B cell (primary cell): ENCODE results near the gene PALM. TPM values are rescaled to one million over a fixed set of nuclear protein-coding genes. Genes with fewer than 3 reads are reported as not detected.

Source experiments
- ATAC-seq: fragments of 200-7000 bp; cut with Tn5 transposase; one replicate; pipeline ENCODE4 v1.10.0; 2021; ENCODE audit warnings: low read depth, mild to moderate bottlenecking, moderate number of reproducible peaks, moderate library complexity
- CTCF ChIA-PET: fragments of 350-600 bp; sonication (Branson Sonifier 250); formaldehyde crosslinking; loops from one replicate; lab custom pipeline; 2021; ENCODE audit warnings: antibody characterized with exemption, inconsistent platforms; lab: Charles Lee
- POLR2A ChIA-PET: fragments of 350-600 bp; sonication (Branson Sonifier 250); formaldehyde crosslinking; loops from one replicate; lab custom pipeline; 2021; ENCODE audit warnings: antibody characterized with exemption; lab: Charles Lee
- DNase-seq: peaks from one replicate; pipeline ENCODE4 v3.0.0; 2013
- H2AFZ ChIP-seq: 2 replicates; pipeline ENCODE4 v1.6.1; 2012; ENCODE audit warnings: mild to moderate bottlenecking, low read depth, low read length; ENCODE audit not compliant: insufficient read depth, poor library complexity, severe bottlenecking
- H3K27ac ChIP-seq, 2 donors: 1 replicate in 1 of 2; 2 replicates in 1 of 2; pipeline ENCODE4 v1.5.1; 2012 to 2013; ENCODE audit warnings: low read length in 2 of 2, mild to moderate bottlenecking in 2 of 2, moderate library complexity in 1 of 2
- H3K27me3 ChIP-seq, 4 experiments: fragments of 200-600 bp in 1 of 4; sonication (generic) in 1 of 4; replicated peaks in 1 of 4; 1 replicate in 2 of 4; 2 replicates in 2 of 4; pipeline versions ENCODE4 v1.6.1 to v1.7.0; 2013 to 2016; ENCODE audit warnings: low read length in 3 of 4, mild to moderate bottlenecking in 2 of 4, mixed read lengths in 1 of 4, moderate library complexity in 1 of 4; ENCODE audit not compliant: insufficient read depth in 4 of 4, control insufficient read depth in 3 of 4; ENCODE audit errors: control extremely low read depth in 1 of 4
- H3K36me3 ChIP-seq, 2 experiments: replicated peaks in 1 of 2; 1 replicate in 1 of 2; 2 replicates in 1 of 2; pipeline versions ENCODE4 v1.6.1 to v1.7.1; 2013; ENCODE audit warnings: low read length in 1 of 2; ENCODE audit not compliant: insufficient read depth in 2 of 2, control insufficient read depth in 1 of 2; ENCODE audit errors: control extremely low read depth in 1 of 2, extremely low read depth in 1 of 2
- H3K4me1 ChIP-seq, 2 donors: fragments of 200-600 bp in 1 of 2; sonication (generic) in 1 of 2; 1 replicate in 1 of 2; 2 replicates in 1 of 2; pipeline versions ENCODE4 v1.5.1 to v1.6.1; 2013 to 2017; ENCODE audit warnings: low read length in 2 of 2; ENCODE audit not compliant: control insufficient read depth in 2 of 2, insufficient read depth in 2 of 2
- H3K4me2 ChIP-seq: replicated peaks from 2 replicates; pipeline ENCODE3; 2012; ENCODE audit warnings: mild to moderate bottlenecking, low read depth, low read length; ENCODE audit not compliant: poor library complexity, severe bottlenecking
- H3K4me3 ChIP-seq, 5 experiments: fragments of 200-600 bp in 1 of 5; sonication (generic) in 1 of 5; 1 replicate in 3 of 5; 2 replicates in 2 of 5; pipeline versions ENCODE4 v1.5.1 to v1.7.0; 2011 to 2016; ENCODE audit warnings: low read length in 4 of 5, mild to moderate bottlenecking in 4 of 5, low read depth in 2 of 5, control low read depth in 1 of 5, moderate library complexity in 1 of 5; ENCODE audit not compliant: insufficient read depth in 1 of 5; ENCODE audit errors: control extremely low read depth in 1 of 5, extremely low read depth in 1 of 5
- H3K79me2 ChIP-seq: fragments of 200-600 bp; sonication (generic); one replicate; pipeline ENCODE4 v1.6.0; 2016; ENCODE audit warnings: low read length; ENCODE audit not compliant: control insufficient read depth, insufficient read depth
- H3K9ac ChIP-seq: fragments of 200-600 bp; sonication (generic); 2 replicates; pipeline ENCODE4 v1.6.1; 2017; ENCODE audit warnings: mild to moderate bottlenecking, low read length, moderate library complexity
- H3K9me3 ChIP-seq, 3 donors: one replicate each; pipeline versions ENCODE4 v1.6.1 to v1.7.1; 2013; ENCODE audit warnings: low read length in 2 of 3; ENCODE audit not compliant: control insufficient read depth in 2 of 3, insufficient read depth in 1 of 3; ENCODE audit errors: control extremely low read depth in 1 of 3
- H4K20me1 ChIP-seq: 2 replicates; pipeline ENCODE4 v1.6.0; 2012; ENCODE audit warnings: mild to moderate bottlenecking, low read length; ENCODE audit not compliant: insufficient read depth, control insufficient read depth, poor library complexity, severe bottlenecking
- H3K27ac Mint-ChIP-seq: one replicate; pipeline ENCODE4 v1.8.0; 2021; ENCODE audit warnings: mixed read lengths
- H3K27me3 Mint-ChIP-seq: one replicate; pipeline ENCODE4 v1.8.0; 2021; ENCODE audit warnings: mixed read lengths
- H3K4me1 Mint-ChIP-seq: one replicate; pipeline ENCODE4 v1.8.0; 2021; ENCODE audit warnings: mixed read lengths
- H3K4me3 Mint-ChIP-seq: one replicate; pipeline ENCODE4 v1.8.0; 2021; ENCODE audit warnings: mixed read lengths
- H3K9me3 Mint-ChIP-seq: one replicate; pipeline ENCODE4 v1.8.0; 2022; ENCODE audit warnings: mixed read lengths; ENCODE audit not compliant: insufficient read depth
- EZH2 ChIP-seq: IDR thresholded peaks from 2 replicates; pipeline ENCODE4 v1.6.1; 2012; ENCODE audit warnings: borderline replicate concordance, low read depth, mild to moderate bottlenecking, moderate library complexity, low read length; ENCODE audit not compliant: insufficient read depth, poor library complexity, severe bottlenecking
- WGBS: methylation state at CpG from one replicate; pipeline ENCODE4 v1.1.5; 2013; ENCODE audit warnings: missing lambda C conversion rate; ENCODE audit not compliant: insufficient coverage; 5-methylcytosine and 5-hydroxymethylcytosine counted together
- intact Hi-C: fragments of 100-400 bp; cut with micrococcal nuclease; formaldehyde crosslinking; loops from one replicate; pipeline ENCODE4 v1.10.0; 2022
- polyA plus RNA-seq: library from polyadenylated mRNA; depleted of rRNA; stranded (reverse); fragments of >200 nt; gene quantifications from 2 replicates; pipeline ENCODE4 v1.2.3, GENCODE V29; 2012
- total RNA-seq, 2 donors: library from RNA; stranded (reverse); fragments of 120-200 nt in 1 of 2; gene quantifications; 1 replicate in 1 of 2; 2 replicates in 1 of 2; pipeline versions ENCODE4 v1.2.3 to v1.2.4, GENCODE V29; 2013 to 2022
- TF ChIP-seq, protein P1 (sequence below): fragments of 200-600 bp; IDR thresholded peaks from one replicate; pipeline ENCODE4 v1.8.0; 2022; ENCODE audit warnings: antibody characterized with exemption, mild to moderate bottlenecking

PALM gene
- total and polyA plus RNA-seq, 2 donors (not counting 1 experiment from before 2014, with no cell fraction given) = 0.15 TPM; not detected in 1

DNA sequence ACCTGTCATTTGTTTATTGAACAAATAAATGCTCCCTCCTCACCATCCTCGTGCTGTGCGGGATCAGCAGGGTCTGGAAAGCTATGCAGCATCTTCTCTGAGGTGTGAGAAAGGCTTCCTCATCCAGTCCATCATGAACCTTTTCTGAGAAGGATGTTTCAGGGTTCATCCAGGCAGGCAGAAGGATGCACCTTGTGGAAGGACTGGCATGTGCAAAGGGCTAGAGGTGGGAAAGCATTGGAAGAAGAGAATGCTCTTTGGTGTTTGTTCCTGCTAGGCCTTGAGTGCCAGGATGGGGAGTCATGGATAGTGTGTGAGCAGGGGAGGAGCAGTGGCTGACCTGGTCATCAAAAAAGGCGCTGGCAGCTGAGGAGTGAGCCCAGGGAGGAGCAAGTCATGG lies 6.6 kb downstream of the PALM start:
- H3K27ac Mint-ChIP-seq = no peak overlapping the region
- TF ChIP-seq, protein P1, sequence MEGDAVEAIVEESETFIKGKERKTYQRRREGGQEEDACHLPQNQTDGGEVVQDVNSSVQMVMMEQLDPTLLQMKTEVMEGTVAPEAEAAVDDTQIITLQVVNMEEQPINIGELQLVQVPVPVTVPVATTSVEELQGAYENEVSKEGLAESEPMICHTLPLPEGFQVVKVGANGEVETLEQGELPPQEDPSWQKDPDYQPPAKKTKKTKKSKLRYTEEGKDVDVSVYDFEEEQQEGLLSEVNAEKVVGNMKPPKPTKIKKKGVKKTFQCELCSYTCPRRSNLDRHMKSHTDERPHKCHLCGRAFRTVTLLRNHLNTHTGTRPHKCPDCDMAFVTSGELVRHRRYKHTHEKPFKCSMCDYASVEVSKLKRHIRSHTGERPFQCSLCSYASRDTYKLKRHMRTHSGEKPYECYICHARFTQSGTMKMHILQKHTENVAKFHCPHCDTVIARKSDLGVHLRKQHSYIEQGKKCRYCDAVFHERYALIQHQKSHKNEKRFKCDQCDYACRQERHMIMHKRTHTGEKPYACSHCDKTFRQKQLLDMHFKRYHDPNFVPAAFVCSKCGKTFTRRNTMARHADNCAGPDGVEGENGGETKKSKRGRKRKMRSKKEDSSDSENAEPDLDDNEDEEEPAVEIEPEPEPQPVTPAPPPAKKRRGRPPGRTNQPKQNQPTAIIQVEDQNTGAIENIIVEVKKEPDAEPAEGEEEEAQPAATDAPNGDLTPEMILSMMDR = no peak
- CTCF ChIA-PET = no interaction called here
- Histone ChIP-seq H3K4me3 (no peak overlapping the region), H3K4me2 (no peak overlapping the region), H2AFZ (no peak overlapping the region), H3K27me3 (peaks cover 0 to 24% (median 7%) of the 10 kb centered on the region in 4 experiments), H3K36me3 (no peaks in the 10 kb centered on the region), H3K4me1 (peaks cover 5 to 6% of the 10 kb centered on the region in 2 donors), H3K27ac (no peak overlapping the region), H3K9me3 (peaks cover 0 to 21% (median 3%) of the 10 kb centered on the region in 3 donors), H3K79me2 (no peaks in the 10 kb centered on the region), H4K20me1 (no peaks in the 10 kb centered on the region), H3K9ac (no peak overlapping the region)
- 90% methylated on average over 1 of the region's 3 CpGs for WGBS
- no peak for ATAC-seq
- DNase-seq = no peak
- peaks cover 29% of the 10 kb centered on the region for H3K27me3 Mint-ChIP-seq
- no peaks in the 10 kb centered on the region for H3K4me1 Mint-ChIP-seq
- no peak overlapping the region for H3K4me3 Mint-ChIP-seq
- POLR2A ChIA-PET = no interaction called here
- peaks cover 6% of the 10 kb centered on the region for H3K9me3 Mint-ChIP-seq
- intact Hi-C loops = no loop called here

DNA sequence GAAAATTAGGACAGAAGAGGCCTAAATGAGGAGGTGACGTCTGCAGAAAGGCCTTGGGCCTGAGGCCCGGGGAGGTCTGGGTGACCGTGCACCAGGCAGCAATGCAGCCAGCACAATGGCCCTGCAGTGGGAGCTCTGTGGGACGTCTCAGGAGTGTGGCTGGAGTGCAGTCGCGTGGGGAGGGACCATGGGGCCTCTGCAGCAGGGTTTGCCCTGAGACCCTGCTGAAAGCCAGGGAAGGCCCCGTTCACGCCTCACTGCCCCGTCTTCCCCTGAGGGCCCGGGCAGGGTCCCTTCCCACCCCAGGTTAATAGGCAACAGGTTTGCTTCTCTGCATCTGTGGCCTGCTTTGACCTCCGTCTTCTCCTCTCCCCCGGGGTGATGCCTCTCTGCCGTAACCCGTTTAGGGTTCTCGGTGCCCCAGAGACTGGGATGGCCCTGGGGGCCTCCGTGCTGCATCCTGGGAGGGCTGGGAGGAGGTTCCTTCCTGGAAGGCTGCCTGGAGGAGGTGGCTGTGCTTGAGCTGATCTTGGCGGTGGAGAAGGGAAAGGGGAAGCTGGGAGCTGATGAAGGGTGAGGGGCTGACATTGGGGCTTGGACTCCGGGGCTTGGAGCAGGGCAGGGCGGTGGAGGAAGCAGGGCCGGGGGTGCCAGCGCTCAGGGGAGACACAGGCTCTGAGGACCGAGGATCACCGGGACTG lies 9.7 kb downstream of the PALM start:
- no peak overlapping the region for H3K4me2 ChIP-seq
- H3K27ac Mint-ChIP-seq = no peak overlapping the region
- CTCF ChIA-PET = no interaction called here

More for the DNA sequence above, 9.7 kb downstream of the PALM start:
- DNase-seq (no peak), ATAC-seq (no peak)
- TF ChIP-seq, protein P1 = no peak
- TF ChIP-seq EZH2 = no peak
- Mint-ChIP-seq H3K4me3 (no peak overlapping the region), H3K9me3 (peaks cover 6% of the 10 kb centered on the region), H3K27me3 (peaks cover 18% of the 10 kb centered on the region), H3K4me1 (peaks cover 8% of the 10 kb centered on the region)
- H3K27ac ChIP-seq = no peak overlapping the region
- intact Hi-C loops = no loop called here
- POLR2A ChIA-PET = no interaction called here
- no peaks in the 10 kb centered on the region for H3K36me3 ChIP-seq
- H3K4me3 ChIP-seq = no peak overlapping the region
- H2AFZ ChIP-seq = no peak overlapping the region
- H3K27me3 ChIP-seq = peaks cover 0 to 39% (median 7%) of the 10 kb centered on the region in 4 experiments
- no peak overlapping the region for H3K9ac ChIP-seq
- H4K20me1 ChIP-seq = no peaks in the 10 kb centered on the region
- H3K4me1 ChIP-seq = peaks cover 14 to 18% of the 10 kb centered on the region in 2 donors
- H3K79me2 ChIP-seq = no peaks in the 10 kb centered on the region
- WGBS = 60% methylated on average over 23 of the region's 23 CpGs
- peaks cover 0 to 26% (median 3%) of the 10 kb centered on the region in 3 donors for H3K9me3 ChIP-seq
